HG02938 (cell line): ENCODE results near the gene CPLX3.

Experiments
- ATAC-seq: cut with Tn5 transposase; IDR thresholded peaks from one replicate; pipeline ENCODE4 v1.9.1; 2021; ENCODE audit warnings: mild to moderate bottlenecking, moderate library complexity; ENCODE audit not compliant: unreplicated experiment

Gene CPLX3

DNA sequence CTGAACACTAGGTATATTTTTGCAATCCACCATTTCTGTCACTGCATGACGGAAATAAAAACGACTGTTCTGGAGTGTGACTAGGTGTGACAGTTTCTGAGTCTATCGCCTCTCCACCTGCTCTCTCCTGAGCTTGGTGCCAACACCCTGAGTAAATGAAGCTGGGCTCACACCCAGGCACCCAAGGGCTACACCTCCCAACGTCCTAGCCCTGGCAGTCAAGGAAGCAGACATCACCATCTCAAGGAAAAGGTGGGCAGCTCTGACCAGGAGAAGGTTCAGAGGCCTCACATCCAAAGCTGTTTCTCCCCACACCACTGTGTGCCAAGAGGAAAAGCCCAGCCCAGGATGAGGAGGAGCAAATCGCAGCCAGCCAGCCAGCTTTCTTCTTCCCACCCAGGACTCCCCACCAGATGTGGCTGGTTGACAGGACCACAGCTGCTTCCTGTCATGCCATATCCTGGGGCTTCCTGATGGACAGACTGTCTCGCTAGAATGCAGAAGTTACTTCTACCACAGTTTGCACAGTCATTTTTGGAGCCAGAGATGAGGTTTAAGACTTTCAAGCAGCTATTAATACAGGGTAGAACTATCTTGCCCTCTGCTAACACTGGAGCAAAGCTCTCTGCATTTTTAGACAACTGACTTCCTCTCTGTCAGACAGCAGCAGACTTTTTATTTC is 43.4 kb downstream of the CPLX3 start:
- peak; percentile 50 for ATAC-seq

DNA sequence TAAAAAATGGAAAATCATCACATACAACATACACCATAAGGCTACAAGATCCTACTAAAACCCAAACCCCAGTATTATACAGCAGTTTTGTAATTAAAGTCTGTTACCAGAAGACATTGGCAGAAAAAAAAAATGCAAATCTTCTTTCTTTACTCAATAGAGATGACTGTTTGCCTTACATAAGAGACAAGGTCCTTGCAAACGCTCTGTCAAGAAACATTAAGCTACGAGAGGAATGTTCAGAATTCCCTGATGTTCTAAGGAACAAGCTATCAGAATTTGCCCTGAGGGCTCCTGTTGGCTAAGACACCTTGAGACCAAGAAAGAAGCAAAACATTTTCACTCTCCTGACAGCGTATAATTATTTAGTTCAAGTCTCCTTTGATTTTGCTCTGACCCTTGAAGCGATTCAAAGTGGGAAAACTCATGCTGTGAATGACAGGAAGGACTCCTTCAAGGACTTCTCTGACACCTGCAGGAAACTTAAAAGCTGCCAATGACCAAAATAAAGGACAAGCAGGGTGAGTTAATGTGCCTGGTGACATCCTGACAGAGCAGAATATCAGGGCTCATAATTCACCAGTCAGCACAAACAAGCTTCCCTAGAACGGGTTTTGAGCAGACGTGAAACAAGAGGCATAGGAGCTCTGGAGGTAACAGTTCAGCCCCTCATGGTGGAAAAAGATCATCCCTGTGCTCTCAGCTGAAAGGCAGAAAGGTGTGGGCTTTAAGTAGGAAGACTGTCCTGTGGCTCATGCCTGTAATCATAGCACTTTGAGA is 44.2 kb downstream of the CPLX3 start:
- ATAC-seq: no peak

GRCh38 chr15:74872702-74873035 is 46.2 kb downstream of the CPLX3 start:
- ATAC-seq: no peak

GRCh38 chr15:74873036-74873755 is 46.8 kb downstream of the CPLX3 start, which contains the start of gene SCAMP2:
Gene SCAMP2, minus strand, starts transcription at chr15:74873365. Its CDS starts 110 bp downstream, at chr15:74873255.
- peak; percentile 84 for ATAC-seq

DNA sequence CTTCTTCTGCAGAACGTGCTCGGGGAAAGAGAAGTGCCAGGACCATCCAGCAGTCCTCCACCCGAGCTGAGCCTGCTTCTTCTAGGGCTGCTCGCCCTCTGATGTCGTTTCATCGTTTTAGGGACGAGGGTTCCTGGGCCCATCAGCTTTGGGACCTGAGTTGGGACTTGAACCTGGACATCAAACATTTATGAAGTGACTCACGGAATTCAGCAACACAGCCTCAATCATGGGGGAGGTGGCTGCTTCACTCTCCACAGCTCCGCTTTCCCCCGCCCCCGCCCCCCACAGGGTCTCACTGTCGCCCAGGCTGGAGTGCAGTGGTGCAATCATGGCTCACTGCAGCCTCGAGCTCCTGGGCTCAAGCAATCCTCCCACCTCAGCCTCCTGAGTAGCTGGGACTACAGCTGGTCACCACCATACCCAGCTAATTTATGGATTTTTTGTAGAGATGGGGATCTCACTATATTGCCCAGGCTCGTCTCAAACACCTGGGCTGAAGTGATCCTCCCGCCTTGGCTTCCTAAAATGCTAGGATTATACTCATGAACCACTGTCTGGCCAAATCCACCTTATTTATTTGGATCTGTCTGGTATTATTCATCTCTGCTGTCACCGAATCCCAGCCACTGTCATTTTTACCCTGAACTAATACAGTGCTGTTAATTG is 47.5 kb downstream of the CPLX3 start:
- no peak for ATAC-seq

DNA sequence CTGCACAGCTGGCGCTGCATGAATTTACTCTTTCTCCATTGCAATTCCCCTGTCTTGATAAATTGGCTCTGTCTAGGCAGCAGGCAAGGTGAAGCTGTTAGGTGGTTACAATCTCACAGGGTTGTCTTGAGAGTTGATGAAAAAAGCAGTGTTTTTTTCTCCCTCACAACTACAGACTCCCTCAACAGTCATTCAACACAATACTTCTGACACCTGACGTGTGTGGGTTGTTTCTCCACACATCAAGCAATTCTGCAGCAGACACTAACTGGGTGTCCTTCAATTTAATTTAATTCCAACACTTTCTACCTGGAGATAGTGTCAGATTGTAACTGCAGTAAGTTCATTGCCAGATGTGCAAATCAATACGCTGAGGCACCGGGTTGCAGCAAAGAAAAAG is 51.8 kb downstream of the CPLX3 start:
- ATAC-seq: no peak
